H9 (cell line): ENCODE measurements around the gene DAB1. TPM values are rescaled to one million over a fixed set of nuclear protein-coding genes. Genes with fewer than 3 reads are reported as not detected.

Experiments
- DNase-seq: peaks from one replicate; pipeline ENCODE4 v3.0.0-alpha.2; 2017
- H2AFZ ChIP-seq: one replicate; pipeline ENCODE4 v1.6.1; 2013; ENCODE audit warnings: mild to moderate bottlenecking, low read length, control low read depth, moderate library complexity
- H2AK5ac ChIP-seq: 2 replicates; pipeline ENCODE4 v1.6.1; 2013; ENCODE audit warnings: low read length, control low read depth, mixed read lengths; ENCODE audit not compliant: insufficient read length
- H2BK120ac ChIP-seq: one replicate; pipeline ENCODE4 v1.6.1; 2013; ENCODE audit warnings: low read depth, mild to moderate bottlenecking, low read length, control low read depth, inconsistent platforms; ENCODE audit not compliant: poor library complexity, severe bottlenecking
- H2BK12ac ChIP-seq: 2 replicates; pipeline ENCODE4 v1.6.1; 2013; ENCODE audit warnings: low read length, control low read depth, mixed read lengths, low read depth; ENCODE audit not compliant: insufficient read length
- H2BK15ac ChIP-seq: 2 replicates; pipeline ENCODE4 v1.6.1; 2013; ENCODE audit warnings: low read depth, low read length, control low read depth
- H2BK20ac ChIP-seq: one replicate; pipeline ENCODE4 v1.6.1; 2013; ENCODE audit warnings: low read depth, mild to moderate bottlenecking, low read length, control low read depth, inconsistent platforms; ENCODE audit not compliant: poor library complexity, severe bottlenecking
- H2BK5ac ChIP-seq: 2 replicates; pipeline ENCODE4 v1.6.1; 2013; ENCODE audit warnings: low read length, control low read depth, mixed read lengths; ENCODE audit not compliant: insufficient read length
- H3K14ac ChIP-seq: 2 replicates; pipeline ENCODE4 v1.6.1; 2013; ENCODE audit warnings: low read length, control low read depth; ENCODE audit not compliant: insufficient read depth
- H3K18ac ChIP-seq: 2 replicates; pipeline ENCODE4 v1.6.1; 2013; ENCODE audit warnings: low read depth, mild to moderate bottlenecking, mixed read lengths, low read length, control low read depth; ENCODE audit not compliant: insufficient read length
- H3K23ac ChIP-seq: 2 replicates; pipeline ENCODE4 v1.6.1; 2013; ENCODE audit warnings: low read length, control low read depth, mixed read lengths, low read depth; ENCODE audit not compliant: insufficient read length
- H3K23me2 ChIP-seq: 2 replicates; pipeline ENCODE4 v1.6.1; 2013; ENCODE audit warnings: low read depth, mild to moderate bottlenecking, mixed read lengths, low read length, control low read depth; ENCODE audit not compliant: insufficient read length, poor library complexity, severe bottlenecking
- H3K27ac ChIP-seq: 2 replicates; pipeline ENCODE4 v1.5.1; 2013; ENCODE audit warnings: low read length, control low read depth, mixed read lengths, low read depth; ENCODE audit not compliant: insufficient read length
- H3K27me3 ChIP-seq: 2 replicates; pipeline ENCODE4 v1.6.1; 2013; ENCODE audit warnings: low read length, control low read depth, inconsistent platforms; ENCODE audit not compliant: insufficient read depth
- H3K4ac ChIP-seq: 2 replicates; pipeline ENCODE4 v1.6.1; 2013; ENCODE audit warnings: low read depth, mild to moderate bottlenecking, control low read depth, inconsistent platforms, low read length, moderate library complexity
- H3K4me1 ChIP-seq: 2 replicates; pipeline ENCODE4 v1.6.1; 2013; ENCODE audit warnings: low read length, control low read depth, inconsistent platforms; ENCODE audit not compliant: insufficient read depth
- H3K4me2 ChIP-seq: 2 replicates; pipeline ENCODE4 v1.6.1; 2013; ENCODE audit warnings: low read length, control low read depth, mixed read lengths; ENCODE audit not compliant: insufficient read length, insufficient read depth
- H3K56ac ChIP-seq: 2 replicates; pipeline ENCODE4 v1.6.1; 2013; ENCODE audit warnings: low read depth, mild to moderate bottlenecking, mixed read lengths, low read length, control low read depth; ENCODE audit not compliant: insufficient read length
- H3K79me1 ChIP-seq: 2 replicates; pipeline ENCODE4 v1.6.1; 2013; ENCODE audit warnings: low read depth, mild to moderate bottlenecking, moderate library complexity, low read length, control low read depth, inconsistent platforms; ENCODE audit not compliant: insufficient read depth, poor library complexity, severe bottlenecking
- H3K79me2 ChIP-seq: 2 replicates; pipeline ENCODE4 v1.6.1; 2013; ENCODE audit warnings: low read length, control low read depth, inconsistent platforms; ENCODE audit not compliant: insufficient read depth
- H3K9ac ChIP-seq: 2 replicates; pipeline ENCODE4 v1.6.1; 2013; ENCODE audit warnings: low read length, control low read depth, mixed read lengths; ENCODE audit not compliant: insufficient read length; ENCODE audit errors: extremely low read depth
- H3K9me3 ChIP-seq: one replicate; pipeline ENCODE4 v1.6.1; 2013; ENCODE audit warnings: low read depth, low read length, inconsistent platforms; ENCODE audit not compliant: control insufficient read depth
- H3T11ph ChIP-seq: one replicate; pipeline ENCODE4 v1.6.1; 2013; ENCODE audit warnings: mild to moderate bottlenecking, low read length, control low read depth, inconsistent platforms
- H4K20me1 ChIP-seq: one replicate; pipeline ENCODE4 v1.6.1; 2013; ENCODE audit not compliant: control insufficient read depth, insufficient read length, insufficient read depth
- H4K5ac ChIP-seq: 2 replicates; pipeline ENCODE4 v1.6.1; 2013; ENCODE audit warnings: low read depth, mild to moderate bottlenecking, mixed read lengths, low read length, control low read depth; ENCODE audit not compliant: insufficient read length
- H4K8ac ChIP-seq: replicated peaks from 2 replicates; pipeline ENCODE4 v1.6.1; 2013; ENCODE audit warnings: low read length, control low read depth, mixed read lengths, low read depth; ENCODE audit not compliant: insufficient read length
- H4K91ac ChIP-seq: 2 replicates; pipeline ENCODE4 v1.6.1; 2013; ENCODE audit warnings: low read depth, mild to moderate bottlenecking, moderate library complexity, mixed read lengths, low read length, control low read depth; ENCODE audit not compliant: insufficient read length
- H3K27ac Mint-ChIP-seq, 3 experiments: 2 replicates in 2 of 3; 3 replicates in 1 of 3; pipeline ENCODE4 v1.8.0; 2020 to 2021; ENCODE audit warnings: mixed read lengths in 3 of 3, mild to moderate bottlenecking in 1 of 3, moderate library complexity in 1 of 3
- H3K27me3 Mint-ChIP-seq: 2 replicates; pipeline ENCODE4 v1.8.0; 2021; ENCODE audit warnings: low read depth, mild to moderate bottlenecking, moderate library complexity, mixed read lengths
- H3K36me3 Mint-ChIP-seq, 3 experiments: 2 replicates in 2 of 3; 3 replicates in 1 of 3; pipeline ENCODE4 v1.8.0; 2020 to 2021; ENCODE audit warnings: low read depth in 3 of 3, mixed read lengths in 3 of 3; ENCODE audit not compliant: insufficient read depth in 1 of 3
- H3K4me1 Mint-ChIP-seq, 2 experiments: 2 replicates each; pipeline ENCODE4 v1.8.0; 2020; ENCODE audit warnings: mixed read lengths in 2 of 2
- H3K4me3 Mint-ChIP-seq, 2 experiments: 2 replicates in 1 of 2; 3 replicates in 1 of 2; pipeline ENCODE4 v1.8.0; 2020 to 2021; ENCODE audit warnings: mild to moderate bottlenecking in 2 of 2, mixed read lengths in 2 of 2, moderate library complexity in 1 of 2
- H3K9me3 Mint-ChIP-seq, 2 experiments: 2 replicates in 1 of 2; 3 replicates in 1 of 2; pipeline ENCODE4 v1.8.0; 2020; ENCODE audit warnings: mild to moderate bottlenecking in 2 of 2, mixed read lengths in 2 of 2, moderate library complexity in 1 of 2
- WGBS: extraction: QIAGEN DNeasy Blood & Tissue Kit; methylation state at CpG from one replicate; pipeline ENCODE4 v1.1.7; 2013; ENCODE audit warnings: missing lambda C conversion rate, low lambda C conversion rate, mixed read lengths; ENCODE audit not compliant: insufficient read length; ENCODE audit errors: extremely low coverage; 5-methylcytosine and 5-hydroxymethylcytosine counted together
- total RNA-seq: library from RNA; stranded (reverse); gene quantifications from 2 replicates; pipeline ENCODE4 v1.2.1, GENCODE V29; 2021
- TF ChIP-seq, protein P1 (sequence below): fragments of 200-600 bp; sonication (generic); conservative IDR thresholded peaks from 3 replicates; pipeline ENCODE4 v1.8.0; 2021; ENCODE audit warnings: antibody characterized with exemption, mild to moderate bottlenecking

Gene DAB1
- total RNA-seq, 1 experiment from 2014 or later: 9.3 TPM

- no peak overlapping the region for H4K91ac ChIP-seq
- no peak overlapping the region for H3K4ac ChIP-seq
- no peak for DNase-seq
- Mint-ChIP-seq H3K27me3 (no peaks in the 10 kb centered on the region; the same call in 1 of the 2 replicates), H3K4me1 (0 out of 4 replicates have a peak, but pooled peaks cover 0 to 3% of the 10 kb centered on the region in 2 experiments), H3K27ac (no peak overlapping the region), H3K36me3 (no peaks in the 10 kb centered on the region), H3K4me3 (no peak overlapping the region), H3K9me3 (no peaks in the 10 kb centered on the region)
- WGBS: no CpG with 5 or more reads among the region's 4 CpGs
- no peak overlapping the region for H3K9ac ChIP-seq
- no peak overlapping the region for H3K14ac ChIP-seq
- H2AFZ ChIP-seq: no peak overlapping the region
- no peak overlapping the region for H3K18ac ChIP-seq
- H4K5ac ChIP-seq: no peak overlapping the region
- no peak overlapping the region for H4K8ac ChIP-seq
- H3K79me1 ChIP-seq: no peaks in the 10 kb centered on the region
- no peaks in the 10 kb centered on the region for H3K79me2 ChIP-seq
- TF ChIP-seq, protein P1, sequence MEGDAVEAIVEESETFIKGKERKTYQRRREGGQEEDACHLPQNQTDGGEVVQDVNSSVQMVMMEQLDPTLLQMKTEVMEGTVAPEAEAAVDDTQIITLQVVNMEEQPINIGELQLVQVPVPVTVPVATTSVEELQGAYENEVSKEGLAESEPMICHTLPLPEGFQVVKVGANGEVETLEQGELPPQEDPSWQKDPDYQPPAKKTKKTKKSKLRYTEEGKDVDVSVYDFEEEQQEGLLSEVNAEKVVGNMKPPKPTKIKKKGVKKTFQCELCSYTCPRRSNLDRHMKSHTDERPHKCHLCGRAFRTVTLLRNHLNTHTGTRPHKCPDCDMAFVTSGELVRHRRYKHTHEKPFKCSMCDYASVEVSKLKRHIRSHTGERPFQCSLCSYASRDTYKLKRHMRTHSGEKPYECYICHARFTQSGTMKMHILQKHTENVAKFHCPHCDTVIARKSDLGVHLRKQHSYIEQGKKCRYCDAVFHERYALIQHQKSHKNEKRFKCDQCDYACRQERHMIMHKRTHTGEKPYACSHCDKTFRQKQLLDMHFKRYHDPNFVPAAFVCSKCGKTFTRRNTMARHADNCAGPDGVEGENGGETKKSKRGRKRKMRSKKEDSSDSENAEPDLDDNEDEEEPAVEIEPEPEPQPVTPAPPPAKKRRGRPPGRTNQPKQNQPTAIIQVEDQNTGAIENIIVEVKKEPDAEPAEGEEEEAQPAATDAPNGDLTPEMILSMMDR: no peak
- H3K27me3 ChIP-seq: no peaks in the 10 kb centered on the region
- H3K4me1 ChIP-seq: no peaks in the 10 kb centered on the region
- H2BK120ac ChIP-seq: no peak overlapping the region
- H2BK12ac ChIP-seq: no peak overlapping the region
- no peak overlapping the region for H3K4me2 ChIP-seq
- no peak overlapping the region for H3K23ac ChIP-seq
- no peak overlapping the region for H3T11ph ChIP-seq
- H3K27ac ChIP-seq: no peak overlapping the region
- H4K20me1 ChIP-seq: no peaks in the 10 kb centered on the region
- no peak overlapping the region for H2BK20ac ChIP-seq
- no peak overlapping the region for H2BK15ac ChIP-seq
- no peaks in the 10 kb centered on the region for H3K23me2 ChIP-seq
- H2BK5ac ChIP-seq: no peak overlapping the region
- H3K9me3 ChIP-seq: no peaks in the 10 kb centered on the region
- H3K56ac ChIP-seq: no peak overlapping the region
- no peak overlapping the region for H2AK5ac ChIP-seq
Measured at GRCh38 chr1:56975446-56975845, 448.4 kb downstream of the DAB1 start.
